Measurements from ENCODE around the gene TTBK2.

TTBK2 gene

GRCh38 chr15:42730135-42730534, 190.4 kb downstream of the TTBK2 start:
- no peak for TF ChIP-seq CTCF (IDR thresholded peaks at IDR 0.05; ENCODE audit: low read depth, low read length, missing control alignments)
- DNase-seq (ENCODE audit: low read depth) = no peak
- H3K4me3 ChIP-seq (ENCODE audit: low read depth, low read length) = no peak overlapping the region

GRCh38 chr15:42729409-42729808, 191.2 kb downstream of the TTBK2 start:
- no peak for DNase-seq (ENCODE audit: low read depth)
- no peak overlapping the region for H3K4me3 ChIP-seq (ENCODE audit: low read depth, low read length)
- no peak for TF ChIP-seq CTCF (IDR thresholded peaks at IDR 0.05; ENCODE audit: low read depth, low read length, missing control alignments)

GRCh38 chr15:42728972-42729371, 191.6 kb downstream of the TTBK2 start:
- no peak overlapping the region for H3K4me3 ChIP-seq (ENCODE audit: low read depth, low read length)
- DNase-seq (ENCODE audit: low read depth) = no peak
- TF ChIP-seq CTCF (IDR thresholded peaks at IDR 0.05; ENCODE audit: low read depth, low read length, missing control alignments) = no peak

GRCh38 chr15:42728560-42728959, 192.0 kb downstream of the TTBK2 start:
- DNase-seq (ENCODE audit: low read depth) = no peak
- TF ChIP-seq CTCF (IDR thresholded peaks at IDR 0.05; ENCODE audit: low read depth, low read length, missing control alignments) = no peak
- no peak overlapping the region for H3K4me3 ChIP-seq (ENCODE audit: low read depth, low read length)

- no peak for TF ChIP-seq CTCF (IDR thresholded peaks at IDR 0.05; ENCODE audit: low read depth, low read length, missing control alignments)
- no peak for DNase-seq (ENCODE audit: low read depth)
- H3K4me3 ChIP-seq (ENCODE audit: low read depth, low read length) = no peak overlapping the region
Observed at GRCh38 chr15:42727750-42728381, 192.7 kb downstream of the TTBK2 start.

- H3K4me3 ChIP-seq (ENCODE audit: low read depth, low read length) = no peak overlapping the region
- TF ChIP-seq CTCF (IDR thresholded peaks at IDR 0.05; ENCODE audit: low read depth, low read length, missing control alignments) = no peak
- DNase-seq (ENCODE audit: low read depth) = no peak
Observed at GRCh38 chr15:42726114-42726513, 194.5 kb downstream of the TTBK2 start.

- no peak overlapping the region for H3K4me3 ChIP-seq (ENCODE audit: low read depth, low read length)
- TF ChIP-seq CTCF (IDR thresholded peaks at IDR 0.05; ENCODE audit: low read depth, low read length, missing control alignments) = no peak
- DNase-seq (ENCODE audit: low read depth) = no peak
Observed at GRCh38 chr15:42725331-42725903, 195.2 kb downstream of the TTBK2 start.

Data from GM12864 (cell line).